AG04450 (cell line): ENCODE data around the gene WDR27. TPM values are rescaled to one million over a fixed set of nuclear protein-coding genes. Genes with fewer than 3 reads are reported as not detected.
A peak's percentile ranks its signal among the peaks of the same experiment; 100 is the strongest.

Experiments
- CTCF ChIA-PET: fragments of 300-600, 350-600 bp; formaldehyde crosslinking; extraction: SDS; loops from one replicate; lab custom pipeline; 2022; ENCODE audit warnings: antibody characterized with exemption, inconsistent platforms; lab: Charles Lee
- POLR2A ChIA-PET: fragments of 350-600 bp; formaldehyde crosslinking; extraction: SDS; loops from one replicate; lab custom pipeline; 2021; ENCODE audit warnings: antibody characterized with exemption, inconsistent platforms; lab: Yijun Ruan, JAX
- DNase-seq: peaks from one replicate; pipeline ENCODE4 v3.0.0-alpha.2; 2011; ENCODE audit warnings: low read depth, low spot score
- H3K27ac ChIP-seq: one replicate; pipeline ENCODE4 v1.5.1; 2012; ENCODE audit warnings: low read depth, low read length, control low read depth
- H3K27me3 ChIP-seq: one replicate; pipeline ENCODE4 v1.6.0; 2012; ENCODE audit warnings: low read length; ENCODE audit not compliant: control insufficient read depth, insufficient read depth
- H3K4me3 ChIP-seq: 2 replicates; pipeline ENCODE4 v1.5.1; 2011; ENCODE audit warnings: mild to moderate bottlenecking, low read depth, low read length, control low read depth
- H3K9me3 ChIP-seq: 2 replicates; pipeline ENCODE4 v1.5.1; 2012; ENCODE audit warnings: low read length; ENCODE audit not compliant: control insufficient read depth, insufficient read depth
- CTCF ChIP-seq: IDR thresholded peaks from 2 replicates; pipeline ENCODE4 v1.5.1; 2011; ENCODE audit warnings: low read depth, low read length, control low read depth, inconsistent platforms
- polyA plus RNA-seq: library from polyadenylated mRNA; depleted of rRNA; stranded (reverse); fragments of >200 nt; gene quantifications from 2 replicates; pipeline ENCODE4 v1.2.3, GENCODE V29; 2011

The WDR27 gene
- polyA plus RNA-seq, 1 experiment: 20.5 TPM

- ChIA-PET POLR2A (no interaction called here), CTCF (no interaction called here)
- H3K27me3 ChIP-seq: no peaks in the 10 kb centered on the region
- no peaks in the 10 kb centered on the region; the same call in 1 of the 2 replicates for H3K9me3 ChIP-seq
- no peak overlapping the region for H3K27ac ChIP-seq
- no peak overlapping the region for H3K4me3 ChIP-seq
- no peak for TF ChIP-seq CTCF
- DNase-seq: no peak
These were observed 60.3 kb downstream of the WDR27 start for GRCh38 chr6:169641461-169642085.

DNA sequence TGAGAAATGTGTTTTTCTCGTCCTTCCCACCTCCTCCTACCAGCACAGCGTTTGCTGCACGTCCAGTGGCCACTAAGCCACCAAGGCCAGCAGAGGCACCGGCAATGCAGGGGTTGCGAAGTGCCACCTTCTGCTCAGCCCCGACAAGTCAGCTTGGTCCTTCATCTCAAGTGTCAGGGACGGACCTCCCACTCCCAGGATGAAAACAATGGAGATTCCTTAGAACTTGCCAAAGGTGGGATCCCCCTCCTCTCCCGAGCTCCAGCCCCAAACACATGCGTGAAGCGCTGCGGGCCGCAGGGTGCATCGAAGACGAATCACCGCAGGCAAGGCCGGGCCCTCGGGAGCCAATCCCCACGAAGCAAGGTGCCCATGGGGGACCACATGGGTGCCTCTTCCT lies 60.8 kb downstream of the WDR27 start:
- ChIA-PET CTCF (interaction anchor here (1.1 to 1.4 kb wide), 5 partner anchors 22 to 747 kb away, joined by 3 to 10 read pairs (median 3); no protein-coding TSS in a partner anchor), POLR2A (no interaction called here)
- H3K27ac ChIP-seq: no peak overlapping the region
- no peak for TF ChIP-seq CTCF
- H3K9me3 ChIP-seq: no peaks in the 10 kb centered on the region; the same call in 1 of the 2 replicates
- no peaks in the 10 kb centered on the region for H3K27me3 ChIP-seq
- no peak overlapping the region for H3K4me3 ChIP-seq
- no peak for DNase-seq

DNA sequence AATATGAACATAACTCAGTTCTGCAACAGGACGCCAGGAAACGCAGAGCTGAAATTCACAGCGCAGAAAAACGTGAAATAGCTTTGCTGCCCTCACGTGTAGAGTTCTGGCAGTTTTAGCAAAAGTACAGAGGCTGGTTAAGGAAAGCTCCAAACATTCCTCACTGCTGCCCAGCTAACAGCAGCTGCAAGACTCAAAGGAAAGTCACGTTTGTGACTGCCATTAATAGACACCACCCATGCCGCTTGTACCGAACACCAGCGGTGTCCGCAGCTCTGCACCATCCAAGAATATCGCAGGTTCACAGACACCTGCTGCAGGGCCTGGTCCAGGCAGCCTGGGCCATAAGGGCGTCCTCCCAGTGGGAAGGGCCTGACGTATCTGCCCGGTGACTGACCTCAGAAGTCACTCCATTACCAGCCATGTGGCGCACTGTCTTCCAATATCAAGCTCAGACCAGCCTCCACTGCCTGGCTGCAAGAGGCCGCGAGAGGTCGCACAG lies 61.4 kb downstream of the WDR27 start:
- Histone ChIP-seq H3K4me3 (no peak overlapping the region), H3K9me3 (no peaks in the 10 kb centered on the region; the same call in 1 of the 2 replicates), H3K27me3 (no peaks in the 10 kb centered on the region), H3K27ac (no peak overlapping the region)
- ChIA-PET POLR2A (no interaction called here), CTCF (interaction anchor here (1.1 to 1.4 kb wide), 5 partner anchors 22 to 747 kb away, joined by 3 to 10 read pairs (median 3); no protein-coding TSS in a partner anchor)
- peak; percentile 55 for TF ChIP-seq CTCF
- DNase-seq: no peak

- TF ChIP-seq CTCF: no peak
- DNase-seq: no peak
- Histone ChIP-seq H3K27me3 (no peaks in the 10 kb centered on the region), H3K4me3 (no peak overlapping the region), H3K27ac (no peak overlapping the region), H3K9me3 (no peaks in the 10 kb centered on the region; the same call in 1 of the 2 replicates)
- CTCF ChIA-PET: interaction anchor here (1.1 to 1.4 kb wide), 5 partner anchors 21 to 746 kb away, joined by 3 to 10 read pairs (median 3); no protein-coding TSS in a partner anchor
- POLR2A ChIA-PET: no interaction called here
These were observed 62.1 kb downstream of the WDR27 start for GRCh38 chr6:169639653-169640278.

DNA sequence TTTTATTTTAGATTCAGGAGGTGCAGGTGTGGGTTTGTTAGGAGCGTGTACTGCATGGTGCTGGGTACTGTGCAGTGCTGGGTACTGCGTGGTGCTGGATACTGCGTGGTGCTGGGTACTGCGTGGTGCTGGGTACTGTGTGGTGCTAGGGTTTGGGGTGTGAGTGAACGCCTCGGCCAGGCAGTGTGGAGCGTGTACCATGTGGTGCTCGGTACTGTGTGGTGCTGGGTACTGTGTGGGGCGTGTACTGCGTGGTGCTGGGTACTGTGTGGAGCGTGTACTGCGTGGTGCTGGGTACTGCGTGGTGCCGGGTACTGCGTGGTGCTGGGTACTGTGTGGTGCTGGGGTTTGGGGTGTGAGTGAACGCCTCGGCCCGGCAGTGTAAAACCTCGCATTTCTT lies 62.9 kb downstream of the WDR27 start:
- H3K27ac ChIP-seq: no peak overlapping the region
- H3K4me3 ChIP-seq: no peak overlapping the region
- H3K9me3 ChIP-seq: no peaks in the 10 kb centered on the region; the same call in 1 of the 2 replicates
- ChIA-PET CTCF (interaction anchor here (0.7 kb wide), 1 partner anchor 71 kb away, joined by 5 read pairs; no protein-coding TSS in a partner anchor), POLR2A (no interaction called here)
- DNase-seq: no peak
- no peaks in the 10 kb centered on the region for H3K27me3 ChIP-seq
- TF ChIP-seq CTCF: no peak
